Fibroblast of the aortic adventitia (primary cell): ENCODE measurements around the gene CDK8. TPM values are rescaled to one million over a fixed set of nuclear protein-coding genes. Genes with fewer than 3 reads are reported as not detected.

Experiments used
- DNase-seq: peaks from one replicate; pipeline ENCODE4 v3.0.0-alpha.2; 2010; ENCODE audit warnings: low read depth
- H3K4me3 ChIP-seq: 2 replicates; pipeline ENCODE4 v1.5.1; 2011; ENCODE audit warnings: low read depth, mild to moderate bottlenecking, control low read depth, low read length, moderate library complexity
- CTCF ChIP-seq: IDR thresholded peaks from 2 replicates; pipeline ENCODE4 v1.5.1; 2011; ENCODE audit warnings: mild to moderate bottlenecking, low read length, control low read depth, inconsistent platforms; ENCODE audit not compliant: insufficient read depth
- total RNA-seq: library from RNA; depleted of rRNA; stranded (reverse); fragments of >200 nt; gene quantifications from 2 replicates; pipeline ENCODE4 v1.2.3, GENCODE V29; 2012; ENCODE audit warnings: low replicate concordance

The CDK8 gene
- 11.7 and 13.6 TPM in 2 replicates for total RNA-seq

- H3K4me3 ChIP-seq = peak within 1 kb of the TSS; percentile 88
- peak; percentile 90 for DNase-seq
- no peak for TF ChIP-seq CTCF
Observed at GRCh38 chr13:26253787-26254582, at the start of gene CDK8. TSS of gene CDK8 (plus strand) at chr13:26254129. CDS start at chr13:26254642, 513 bp downstream.

- TF ChIP-seq CTCF = no peak
- H3K4me3 ChIP-seq = no peak overlapping the region
- no peak for DNase-seq
Observed at GRCh38 chr13:26208287-26208686, 45.6 kb upstream of the CDK8 start.

DNA sequence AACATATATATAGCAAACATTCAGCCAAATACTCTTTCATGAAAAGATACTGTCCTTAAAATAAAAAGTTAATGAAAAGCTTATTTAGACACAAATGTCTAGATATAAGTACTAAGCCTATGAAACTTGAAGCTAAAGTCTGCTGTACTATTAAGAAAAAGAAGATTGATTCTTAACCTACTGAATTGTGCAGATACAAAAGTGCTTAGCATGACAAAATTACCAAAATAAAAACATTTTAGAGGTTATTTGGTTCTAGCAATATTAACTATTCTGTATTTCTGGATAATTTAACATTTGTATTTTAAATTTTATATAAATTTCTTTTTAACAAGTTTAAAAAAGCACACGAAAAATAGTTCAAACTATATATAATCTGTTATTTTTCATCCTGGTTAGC, 40.6 kb upstream of the CDK8 start:
- no peak for TF ChIP-seq CTCF
- no peak overlapping the region for H3K4me3 ChIP-seq

GRCh38 chr13:26213982-26214381, 39.9 kb upstream of the CDK8 start:
- H3K4me3 ChIP-seq = no peak overlapping the region
- TF ChIP-seq CTCF = no peak
- no peak for DNase-seq

More for the DNA sequence above, 40.6 kb upstream of the CDK8 start:
- DNase-seq = no peak

DNA sequence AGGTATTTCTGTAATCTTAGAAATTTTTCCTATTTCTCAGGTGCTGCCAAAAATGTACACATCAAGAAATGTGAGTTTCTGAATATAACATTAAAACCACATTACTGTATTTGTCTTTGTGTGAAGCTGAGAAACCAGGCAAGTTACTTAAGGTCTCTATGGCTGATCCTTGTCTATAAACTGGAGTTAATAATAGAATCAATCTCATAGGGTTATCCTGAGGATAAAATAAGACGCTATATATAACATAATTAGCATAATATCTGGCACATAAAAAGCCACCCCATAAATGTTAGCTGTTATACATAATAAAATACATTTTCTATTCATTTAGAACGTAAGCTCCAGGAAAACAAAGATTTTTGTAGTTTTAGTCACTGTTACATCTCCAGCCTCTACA, 37.9 kb upstream of the CDK8 start:
- no peak for TF ChIP-seq CTCF
- H3K4me3 ChIP-seq = no peak overlapping the region
- no peak for DNase-seq

GRCh38 chr13:26219726-26220125, 34.2 kb upstream of the CDK8 start:
- DNase-seq = peak; percentile 24
- H3K4me3 ChIP-seq = no peak overlapping the region
- TF ChIP-seq CTCF = no peak
